Heart right ventricle (tissue), 16 donors: ENCODE data around the gene NDUFB2. TPM values are rescaled to one million over a fixed set of nuclear protein-coding genes. Genes with fewer than 3 reads are reported as not detected.

Experiments used
- ATAC-seq, 8 donors: fragments of 200-7000 bp; cut with Tn5 transposase; one replicate each; pipeline ENCODE4 v1.9.1; 2020; ENCODE audit warnings: mild to moderate bottlenecking in 8 of 8, moderate library complexity in 8 of 8, moderate number of reproducible peaks in 1 of 8
- DNase-seq, 2 donors: peaks; one replicate each; pipeline ENCODE4 v3.0.0-alpha.2; 2020
- H3K27ac ChIP-seq, 10 donors: fragments of 200-600 bp; sonication (generic) in 2 of 10; one replicate each; pipeline versions ENCODE4 v1.5.0 to v1.8.0; 2020 to 2022; ENCODE audit warnings: mild to moderate bottlenecking in 3 of 10
- H3K27me3 ChIP-seq, 7 donors: fragments of 200-600 bp; one replicate each; pipeline ENCODE4 v1.8.0; 2021 to 2022; ENCODE audit warnings: mild to moderate bottlenecking in 2 of 7
- H3K36me3 ChIP-seq, 9 donors: fragments of 200-600 bp; sonication (generic) in 1 of 9; one replicate each; pipeline versions ENCODE4 v1.5.0 to v1.8.0; 2020 to 2022; ENCODE audit warnings: mild to moderate bottlenecking in 2 of 9
- H3K4me1 ChIP-seq, 9 donors: fragments of 200-600 bp; sonication (generic) in 1 of 9; one replicate each; pipeline versions ENCODE4 v1.5.0 to v1.8.0; 2020 to 2022; ENCODE audit warnings: mild to moderate bottlenecking in 4 of 9
- H3K4me3 ChIP-seq, 10 donors: fragments of 200-600 bp; sonication (generic) in 2 of 10; one replicate each; pipeline versions ENCODE4 v1.5.0 to v1.8.0; 2020 to 2022; ENCODE audit warnings: mild to moderate bottlenecking in 7 of 10, moderate library complexity in 2 of 10
- H3K9me3 ChIP-seq, 11 donors: fragments of 200-600 bp in 10 of 11; sonication (generic) in 2 of 11; one replicate each; pipeline versions ENCODE4 v1.5.0 to v1.8.0; 2013 to 2022; ENCODE audit warnings: mild to moderate bottlenecking in 2 of 11, control low read depth in 1 of 11, moderate library complexity in 1 of 11
- CTCF ChIP-seq, 9 donors: fragments of 200-600 bp; sonication (generic) in 2 of 9; IDR thresholded peaks; one replicate each; pipeline versions ENCODE4 v1.5.0 to v1.8.0; 2021 to 2022; ENCODE audit warnings: antibody characterized with exemption in 9 of 9, mild to moderate bottlenecking in 5 of 9, moderate library complexity in 1 of 9
- WGBS, 2 donors: extraction: QIAGEN DNeasy Blood & Tissue Kit; methylation state at CpG; one replicate each; pipeline ENCODE4 v1.1.7; 2013; ENCODE audit warnings: inconsistent platforms in 1 of 2; 5-methylcytosine and 5-hydroxymethylcytosine counted together
- intact Hi-C, 10 donors: fragments of 100-400 bp; cut with DNase I; formaldehyde crosslinking; loops; one replicate each; pipeline versions ENCODE4 v1.11.1 to v1.14.2; 2022
- polyA plus RNA-seq, 2 donors: library from polyadenylated mRNA; stranded (reverse); fragments of 200-250 nt; gene quantifications; one replicate each; pipeline ENCODE4 v1.2.3, GENCODE V29; 2013
- total RNA-seq, 10 donors: library from RNA; stranded (reverse); fragmentation: NEBNext Ultra II Directional in 3 of 10; extraction: Animal tissue kit (Norgen Biotek cat#: 25700) in 3 of 10; gene quantifications; one replicate each; pipeline versions ENCODE4 v1.2.1 to v1.2.4, GENCODE V29; 2021 to 2023
- donor health status: Arrhythmogenic right ventricular cardiomyopathy.
- donor health status: ischemic (EF 13 %, LVEDD 7.1; RV severe dilation, severe dysfunction).
- donor health status: healthy with polysubstance abuse.
- donor health status: DM: no; HTN: yes; CAD: no.
- donor health status: DM: no; HTN: no; CAD: no.
- donor health status: ischemic (EF 25% LVEDD 6.9; RV normal size, moderate dysfunction).
- donor health status: ischemic (EF 25% LVEDD 5.7; RV mildly dilated, moderate dysfunction).
- donor health status: healthy.
- donor health status: DM: yes; HTN: yes; CAD: no.
- donor health status: Ischemic cardiomyopathy.
- donor health status: ischemic (EF 35%, LVEDD 5.7; RV mildly dilated, moderate dysfunction).
- donor health status: nonischemic (EF 11% LVEDD 7.7; RV severe dilation, severe dysfunction).
- donor health status: DM: yes; HTN: yes; CAD: no.
- donor health status: PGD.
- donor health status: ischemic (EF 29% LVEDD 5.4; RV normal size, mild dysfunction).
- donor health status: nonischemic (EF 23%, LVEDD 6.1; RV moderate dilation, normal function).

Gene NDUFB2
- total and polyA plus RNA-seq, 12 donors, result 211 to 876 (median 653) TPM

GRCh38 chr7:140723574-140723973 is 27.1 kb downstream of the NDUFB2 start:
- peaks cover 0 to 7% (median 0%) of the 10 kb centered on the region in 9 donors for H3K4me1 ChIP-seq
- no peaks in the 10 kb centered on the region for H3K9me3 ChIP-seq
- ATAC-seq (no peak), DNase-seq (no peak)
- no peak for TF ChIP-seq CTCF (IDR thresholded peaks at IDR 0.05)
- H3K36me3 ChIP-seq, result peaks cover 0 to 45% (median 0%) of the 10 kb centered on the region in 9 donors
- H3K4me3 ChIP-seq, result no peak overlapping the region
- H3K27ac ChIP-seq, result no peak overlapping the region
- intact Hi-C loops, result no loop called here
- WGBS, 2 donors, result 91 to 92% methylated on average over 3 of the region's 3 CpGs
- H3K27me3 ChIP-seq, result no peaks in the 10 kb centered on the region

GRCh38 chr7:140724706-140725105 is 28.2 kb downstream of the NDUFB2 start:
- Histone ChIP-seq H3K27me3 (no peaks in the 10 kb centered on the region), H3K4me3 (no peak overlapping the region), H3K36me3 (peaks cover 0 to 55% (median 0%) of the 10 kb centered on the region in 9 donors), H3K4me1 (peaks cover 0 to 5% (median 0%) of the 10 kb centered on the region in 9 donors), H3K27ac (no peak overlapping the region), H3K9me3 (no peaks in the 10 kb centered on the region)
- no peak for ATAC-seq
- DNase-seq, result no peak
- intact Hi-C loops, result no loop called here
- 99 to 100% methylated on average over 1 of the region's 1 CpG for WGBS, 2 donors
- TF ChIP-seq CTCF (IDR thresholded peaks at IDR 0.05), result no peak

- ATAC-seq, result no peak
- no peaks in the 10 kb centered on the region for H3K27me3 ChIP-seq
- H3K36me3 ChIP-seq, result peaks cover 0 to 68% (median 0%) of the 10 kb centered on the region in 9 donors
- H3K27ac ChIP-seq, result no peak overlapping the region
- 79 to 83% methylated on average over 2 of the region's 2 CpGs for WGBS, 2 donors
- intact Hi-C loops, result no loop called here
- no peaks in the 10 kb centered on the region for H3K9me3 ChIP-seq
- no peaks in the 10 kb centered on the region for H3K4me1 ChIP-seq
- no peak overlapping the region for H3K4me3 ChIP-seq
- peak in 5 of 9 donors; percentile 17 to 37 (median 25) for TF ChIP-seq CTCF (IDR thresholded peaks at IDR 0.05)
- no peak for DNase-seq
These were observed 29.8 kb downstream of the NDUFB2 start for GRCh38 chr7:140726281-140726680.

GRCh38 chr7:140732416-140732815 is 35.9 kb downstream of the NDUFB2 start:
- no peak for ATAC-seq
- Histone ChIP-seq H3K36me3 (peaks cover 0 to 74% (median 4%) of the 10 kb centered on the region in 9 donors), H3K4me1 (no peaks in the 10 kb centered on the region), H3K27me3 (no peaks in the 10 kb centered on the region), H3K4me3 (no peak overlapping the region), H3K9me3 (no peaks in the 10 kb centered on the region), H3K27ac (no peak overlapping the region)
- TF ChIP-seq CTCF (IDR thresholded peaks at IDR 0.05), result no peak
- no peak for DNase-seq
- 90 to 93% methylated on average over 2 of the region's 2 CpGs for WGBS, 2 donors
- intact Hi-C loops, result no loop called here
